NB4 (cell line): Measurements from ENCODE around the gene IBA57.

Experiments
- CTCF ChIP-seq: IDR thresholded peaks from one replicate; pipeline ENCODE4 v1.5.1; 2012; ENCODE audit warnings: low read depth, low read length
- POLR2A ChIP-seq: IDR thresholded peaks from 2 replicates; pipeline ENCODE4 v1.6.1; 2011; ENCODE audit warnings: mild to moderate bottlenecking; ENCODE audit not compliant: insufficient read length; ENCODE audit errors: extremely low read depth

GRCh38 chr1:228158151-228159007 is 7.2 kb upstream of the IBA57 start:
- no peak for TF ChIP-seq CTCF
- TF ChIP-seq POLR2A = no peak
